ENCODE data around the gene TMEM44.
"Not testable (repeated sequence)": the region's sequence is repeated elsewhere in the genome, so short reads cannot be mapped to it uniquely, and the experiment has no call there.

TMEM44 gene

GRCh38 chr3:194610689-194611088 is 22.5 kb downstream of the TMEM44 start:
- no peak for DNase-seq (ENCODE audit: low read depth, low spot score)

GRCh38 chr3:194609601-194610000 is 23.6 kb downstream of the TMEM44 start:
- no peak for DNase-seq (ENCODE audit: low read depth, low spot score)

- no peak for DNase-seq (ENCODE audit: low read depth, low spot score)
Measured at GRCh38 chr3:194608981-194609380, 24.2 kb downstream of the TMEM44 start.

- DNase-seq (ENCODE audit: low read depth, low spot score): no peak
Measured at GRCh38 chr3:194607592-194608389, 25.4 kb downstream of the TMEM44 start.

GRCh38 chr3:194606941-194607340 is 26.3 kb downstream of the TMEM44 start:
- DNase-seq (ENCODE audit: low read depth, low spot score): no peak

GRCh38 chr3:194606163-194606562 is 27.1 kb downstream of the TMEM44 start:
- no peak for DNase-seq (ENCODE audit: low read depth, low spot score)

- DNase-seq (ENCODE audit: low read depth, low spot score): not testable (repeated sequence)
Measured at GRCh38 chr3:194605314-194605713, 27.9 kb downstream of the TMEM44 start.

GRCh38 chr3:194604837-194605236 is 28.4 kb downstream of the TMEM44 start:
- DNase-seq (ENCODE audit: low read depth, low spot score): no peak

- no peak for DNase-seq (ENCODE audit: low read depth, low spot score)
Measured at GRCh38 chr3:194604126-194604525, 29.1 kb downstream of the TMEM44 start.

GRCh38 chr3:194602669-194603171 is 30.5 kb downstream of the TMEM44 start:
- no peak for DNase-seq (ENCODE audit: low read depth, low spot score)

- DNase-seq (ENCODE audit: low read depth, low spot score): no peak
Measured at GRCh38 chr3:194598771-194599557, 34.3 kb downstream of the TMEM44 start.

GRCh38 chr3:194596906-194597305 is 36.3 kb downstream of the TMEM44 start:
- DNase-seq (ENCODE audit: low read depth, low spot score): no peak

- DNase-seq (ENCODE audit: low read depth, low spot score): no peak
Measured at GRCh38 chr3:194592798-194593752, 40.1 kb downstream of the TMEM44 start.

- no peak for DNase-seq (ENCODE audit: low read depth, low spot score)
Measured at GRCh38 chr3:194588741-194589140, 44.5 kb downstream of the TMEM44 start.

GRCh38 chr3:194588236-194588635 is 45.0 kb downstream of the TMEM44 start:
- DNase-seq (ENCODE audit: low read depth, low spot score): no peak

GRCh38 chr3:194587438-194587931 is 45.7 kb downstream of the TMEM44 start:
- no peak for DNase-seq (ENCODE audit: low read depth, low spot score)

- no peak for DNase-seq (ENCODE audit: low read depth, low spot score)
Measured at GRCh38 chr3:194586836-194587235, 46.4 kb downstream of the TMEM44 start.

GRCh38 chr3:194585880-194586281 is 47.3 kb downstream of the TMEM44 start:
- no peak for DNase-seq (ENCODE audit: low read depth, low spot score)

GRCh38 chr3:194584866-194585265 is 48.4 kb downstream of the TMEM44 start:
- DNase-seq (ENCODE audit: low read depth, low spot score): no peak

- DNase-seq (ENCODE audit: low read depth, low spot score): no peak
Measured at GRCh38 chr3:194584320-194584776, 48.9 kb downstream of the TMEM44 start.

- no peak for DNase-seq (ENCODE audit: low read depth, low spot score)
Measured at GRCh38 chr3:194582196-194582905, 50.9 kb downstream of the TMEM44 start.

All from iPS DF 19.7 (cell line).